Measurements from ENCODE around the gene NTN4.

NTN4 gene

DNA sequence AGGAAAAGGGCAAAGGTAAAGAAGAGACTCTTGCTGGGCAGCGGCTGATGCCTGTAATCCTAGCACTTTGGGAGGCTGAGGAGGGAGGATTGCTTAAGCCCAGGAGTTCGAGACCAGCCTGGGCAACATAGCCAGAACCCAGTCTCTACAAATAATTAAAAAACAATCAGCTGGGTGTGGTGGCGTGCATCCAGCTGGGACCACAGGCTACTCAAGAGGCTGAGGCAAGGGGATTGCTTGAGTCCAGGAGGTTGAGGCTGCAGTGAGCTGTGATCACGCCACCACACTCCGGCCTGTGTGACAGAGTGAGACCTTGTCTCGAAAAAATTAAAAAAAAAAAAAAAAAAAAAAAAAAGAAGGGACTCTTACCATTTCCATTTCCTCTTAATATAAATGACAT is 138.9 kb downstream of the NTN4 start:
- H3K4me1 ChIP-seq (ENCODE audit: control insufficient read depth in 1 of 2, insufficient read depth in 1 of 2, low read depth in 1 of 2, low read length in 1 of 2) = no peaks in the 10 kb centered on the region
- H3K36me3 ChIP-seq = no peaks in the 10 kb centered on the region
- H3K27me3 ChIP-seq = peaks cover 10% of the 10 kb centered on the region
- TF ChIP-seq CTCF (IDR thresholded peaks at IDR 0.05) = no peak
- no peak overlapping the region for H3K27ac ChIP-seq
- H3K4me3 ChIP-seq (ENCODE audit: low read depth in 1 of 2, low read length in 1 of 2) = no peak overlapping the region
- H3K9me3 ChIP-seq = no peaks in the 10 kb centered on the region

- Histone ChIP-seq H3K36me3 (no peaks in the 10 kb centered on the region), H3K4me1 (ENCODE audit: control insufficient read depth in 1 of 2, insufficient read depth in 1 of 2, low read depth in 1 of 2, low read length in 1 of 2) (no peaks in the 10 kb centered on the region), H3K27me3 (peaks cover 15% of the 10 kb centered on the region), H3K27ac (no peak overlapping the region), H3K4me3 (ENCODE audit: low read depth in 1 of 2, low read length in 1 of 2) (no peak overlapping the region), H3K9me3 (no peaks in the 10 kb centered on the region)
- TF ChIP-seq CTCF (IDR thresholded peaks at IDR 0.05) = no peak
Observed at GRCh38 chr12:95648990-95649791, 141.4 kb downstream of the NTN4 start.

- no peak for TF ChIP-seq CTCF (IDR thresholded peaks at IDR 0.05)
- no peak overlapping the region for H3K27ac ChIP-seq
- H3K4me1 ChIP-seq (ENCODE audit: control insufficient read depth in 1 of 2, insufficient read depth in 1 of 2, low read depth in 1 of 2, low read length in 1 of 2) = no peaks in the 10 kb centered on the region
- no peaks in the 10 kb centered on the region for H3K9me3 ChIP-seq
- peaks cover 20% of the 10 kb centered on the region for H3K27me3 ChIP-seq
- no peak overlapping the region for H3K4me3 ChIP-seq (ENCODE audit: low read depth in 1 of 2, low read length in 1 of 2)
- H3K36me3 ChIP-seq = no peaks in the 10 kb centered on the region
Observed at GRCh38 chr12:95646781-95647190, 143.8 kb downstream of the NTN4 start.

GRCh38 chr12:95643256-95643655 is 147.3 kb downstream of the NTN4 start:
- H3K27ac ChIP-seq = no peak overlapping the region
- no peak overlapping the region for H3K4me3 ChIP-seq (ENCODE audit: low read depth in 1 of 2, low read length in 1 of 2)
- TF ChIP-seq CTCF (IDR thresholded peaks at IDR 0.05) = no peak
- no peaks in the 10 kb centered on the region for H3K4me1 ChIP-seq (ENCODE audit: control insufficient read depth in 1 of 2, insufficient read depth in 1 of 2, low read depth in 1 of 2, low read length in 1 of 2)
- H3K9me3 ChIP-seq = no peaks in the 10 kb centered on the region
- peaks cover 19% of the 10 kb centered on the region for H3K27me3 ChIP-seq
- no peaks in the 10 kb centered on the region for H3K36me3 ChIP-seq

GRCh38 chr12:95642583-95642982 is 148.0 kb downstream of the NTN4 start:
- no peak overlapping the region for H3K27ac ChIP-seq
- H3K9me3 ChIP-seq = no peaks in the 10 kb centered on the region
- TF ChIP-seq CTCF (IDR thresholded peaks at IDR 0.05) = no peak
- no peaks in the 10 kb centered on the region for H3K4me1 ChIP-seq (ENCODE audit: control insufficient read depth in 1 of 2, insufficient read depth in 1 of 2, low read depth in 1 of 2, low read length in 1 of 2)
- H3K36me3 ChIP-seq = no peaks in the 10 kb centered on the region
- no peak overlapping the region for H3K4me3 ChIP-seq (ENCODE audit: low read depth in 1 of 2, low read length in 1 of 2)
- H3K27me3 ChIP-seq = peaks cover 19% of the 10 kb centered on the region

All from neutrophil (primary cell).